Loucy (cell line): Measurements from ENCODE around the gene OR2V1.

ENCODE experiments used
- CTCF ChIP-seq: fragments of 200-600 bp; sonication (generic); conservative IDR thresholded peaks from 2 replicates; pipeline ENCODE4 v1.5.1; 2014; ENCODE audit warnings: mild to moderate bottlenecking, antibody characterized with exemption, low read length
- EZH2phosphoT487 ChIP-seq: fragments of 200-600 bp; IDR thresholded peaks from 2 replicates; pipeline ENCODE4 v1.6.1; 2018; ENCODE audit warnings: antibody characterized with exemption, mild to moderate bottlenecking, moderate library complexity, borderline replicate concordance

GRCh38 chr5:181142054-181142453 is 11.1 kb upstream of the OR2V1 start:
- TF ChIP-seq CTCF = no peak
- TF ChIP-seq EZH2phosphoT487 = no peak
